Activated B cell treated with CpG ODN at 0.5 μM for 24 hours (primary cell): ENCODE data around the gene SCAI. TPM values are rescaled to one million over a fixed set of nuclear protein-coding genes. Genes with fewer than 3 reads are reported as not detected.
"Not testable (repeated sequence)": the region's sequence is repeated elsewhere in the genome, so short reads cannot be mapped to it uniquely, and the experiment has no call there.

ENCODE experiments used
- ATAC-seq: fragments of 200-7000 bp; cut with Tn5 transposase; one replicate; pipeline ENCODE4 v1.10.0; 2021; ENCODE audit warnings: low read depth, mild to moderate bottlenecking, moderate library complexity
- CTCF ChIA-PET: fragments of 350-600 bp; sonication (Branson Sonifier 250); formaldehyde crosslinking; loops from one replicate; lab custom pipeline; 2021; ENCODE audit warnings: antibody characterized with exemption; lab: Charles Lee
- POLR2A ChIA-PET: fragments of 350-600 bp; sonication (Branson Sonifier 250); formaldehyde crosslinking; loops from one replicate; lab custom pipeline; 2021; ENCODE audit warnings: antibody characterized with exemption; lab: Charles Lee
- DNase-seq: peaks from one replicate; pipeline ENCODE4 v3.0.0; 2022
- H3K27ac Mint-ChIP-seq: one replicate; pipeline ENCODE4 v1.8.0; 2020; ENCODE audit warnings: mixed read lengths
- H3K27me3 Mint-ChIP-seq: one replicate; pipeline ENCODE4 v1.8.0; 2021; ENCODE audit warnings: mixed read lengths
- H3K36me3 Mint-ChIP-seq: one replicate; pipeline ENCODE4 v1.8.0; 2021; ENCODE audit warnings: low read depth, mixed read lengths
- H3K4me1 Mint-ChIP-seq: one replicate; pipeline ENCODE4 v1.8.0; 2021; ENCODE audit warnings: mixed read lengths
- H3K4me3 Mint-ChIP-seq: one replicate; pipeline ENCODE4 v1.8.0; 2020; ENCODE audit warnings: mild to moderate bottlenecking, mixed read lengths
- H3K9me3 Mint-ChIP-seq: one replicate; pipeline ENCODE4 v1.8.0; 2020; ENCODE audit warnings: mixed read lengths
- intact Hi-C: fragments of 100-400 bp; cut with micrococcal nuclease; formaldehyde crosslinking; loops from one replicate; pipeline ENCODE4 v1.15.1; 2024
- total RNA-seq: library from RNA; stranded (reverse); gene quantifications from 2 replicates; pipeline ENCODE4 v1.2.3, GENCODE V29; 2022
- TF ChIP-seq, protein P1 (sequence below): fragments of 200-600 bp; IDR thresholded peaks from one replicate; pipeline ENCODE4 v1.8.0; 2022; ENCODE audit warnings: antibody characterized with exemption, mild to moderate bottlenecking

SCAI gene
- total RNA-seq, 1 donor from 2014 or later = 11.7 TPM

DNA sequence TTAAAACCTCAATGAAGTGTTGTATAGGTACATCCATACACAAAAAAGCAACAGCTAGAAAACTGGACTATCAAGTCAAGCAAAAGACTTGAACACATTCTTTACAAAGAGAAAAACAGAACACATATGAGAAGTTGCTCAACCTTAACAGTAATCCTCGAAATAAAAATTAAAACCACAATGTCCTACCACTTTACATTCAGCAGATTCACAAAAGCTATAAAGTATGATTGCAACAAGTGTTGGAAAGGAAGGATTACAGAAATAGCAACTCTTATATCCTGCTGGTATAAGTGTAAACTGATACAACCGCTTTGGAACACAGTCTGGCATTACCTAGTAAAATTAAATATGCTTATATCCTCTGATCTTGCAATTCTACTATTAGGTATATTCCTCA is 173.9 kb downstream of the SCAI start:
- Mint-ChIP-seq H3K4me1 (peaks cover 14% of the 10 kb centered on the region), H3K27me3 (no peaks in the 10 kb centered on the region), H3K27ac (no peak overlapping the region), H3K36me3 (peaks cover 50% of the 10 kb centered on the region), H3K4me3 (no peak overlapping the region), H3K9me3 (no peaks in the 10 kb centered on the region)
- intact Hi-C loops = no loop called here
- TF ChIP-seq, protein P1, sequence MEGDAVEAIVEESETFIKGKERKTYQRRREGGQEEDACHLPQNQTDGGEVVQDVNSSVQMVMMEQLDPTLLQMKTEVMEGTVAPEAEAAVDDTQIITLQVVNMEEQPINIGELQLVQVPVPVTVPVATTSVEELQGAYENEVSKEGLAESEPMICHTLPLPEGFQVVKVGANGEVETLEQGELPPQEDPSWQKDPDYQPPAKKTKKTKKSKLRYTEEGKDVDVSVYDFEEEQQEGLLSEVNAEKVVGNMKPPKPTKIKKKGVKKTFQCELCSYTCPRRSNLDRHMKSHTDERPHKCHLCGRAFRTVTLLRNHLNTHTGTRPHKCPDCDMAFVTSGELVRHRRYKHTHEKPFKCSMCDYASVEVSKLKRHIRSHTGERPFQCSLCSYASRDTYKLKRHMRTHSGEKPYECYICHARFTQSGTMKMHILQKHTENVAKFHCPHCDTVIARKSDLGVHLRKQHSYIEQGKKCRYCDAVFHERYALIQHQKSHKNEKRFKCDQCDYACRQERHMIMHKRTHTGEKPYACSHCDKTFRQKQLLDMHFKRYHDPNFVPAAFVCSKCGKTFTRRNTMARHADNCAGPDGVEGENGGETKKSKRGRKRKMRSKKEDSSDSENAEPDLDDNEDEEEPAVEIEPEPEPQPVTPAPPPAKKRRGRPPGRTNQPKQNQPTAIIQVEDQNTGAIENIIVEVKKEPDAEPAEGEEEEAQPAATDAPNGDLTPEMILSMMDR = no peak
- ATAC-seq (no peak), DNase-seq (no peak)
- POLR2A ChIA-PET = no interaction called here
- CTCF ChIA-PET = no interaction called here

DNA sequence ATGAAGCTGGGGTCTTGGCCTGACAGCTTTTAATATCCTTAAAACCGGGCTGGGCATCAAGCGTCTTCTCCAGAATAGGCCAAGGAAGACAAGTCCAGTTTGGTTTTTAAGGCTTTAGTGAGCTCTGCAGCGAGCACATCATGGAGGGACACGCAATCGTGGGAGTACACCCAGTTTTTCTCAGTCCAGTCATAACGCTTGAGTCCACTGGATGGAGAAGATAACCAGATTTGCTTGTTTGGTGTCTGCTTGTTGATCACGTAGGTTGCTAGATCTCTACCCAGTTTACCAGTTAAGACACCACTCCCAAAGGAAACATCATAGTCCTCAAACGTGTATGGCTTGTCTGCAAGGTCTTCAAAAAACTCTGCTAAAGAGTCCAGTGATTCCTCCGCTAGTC is 175.1 kb downstream of the SCAI start:
- no peaks in the 10 kb centered on the region for H3K9me3 Mint-ChIP-seq
- no peak overlapping the region for H3K27ac Mint-ChIP-seq
- intact Hi-C loops = no loop called here
- ATAC-seq = no peak
- ChIA-PET CTCF (no interaction called here), POLR2A (no interaction called here)
- peaks cover 43% of the 10 kb centered on the region for H3K36me3 Mint-ChIP-seq
- peaks cover 22% of the 10 kb centered on the region for H3K4me1 Mint-ChIP-seq
- TF ChIP-seq, protein P1 = no peak
- DNase-seq = no peak
- H3K4me3 Mint-ChIP-seq = no peak overlapping the region
- no peaks in the 10 kb centered on the region for H3K27me3 Mint-ChIP-seq

DNA sequence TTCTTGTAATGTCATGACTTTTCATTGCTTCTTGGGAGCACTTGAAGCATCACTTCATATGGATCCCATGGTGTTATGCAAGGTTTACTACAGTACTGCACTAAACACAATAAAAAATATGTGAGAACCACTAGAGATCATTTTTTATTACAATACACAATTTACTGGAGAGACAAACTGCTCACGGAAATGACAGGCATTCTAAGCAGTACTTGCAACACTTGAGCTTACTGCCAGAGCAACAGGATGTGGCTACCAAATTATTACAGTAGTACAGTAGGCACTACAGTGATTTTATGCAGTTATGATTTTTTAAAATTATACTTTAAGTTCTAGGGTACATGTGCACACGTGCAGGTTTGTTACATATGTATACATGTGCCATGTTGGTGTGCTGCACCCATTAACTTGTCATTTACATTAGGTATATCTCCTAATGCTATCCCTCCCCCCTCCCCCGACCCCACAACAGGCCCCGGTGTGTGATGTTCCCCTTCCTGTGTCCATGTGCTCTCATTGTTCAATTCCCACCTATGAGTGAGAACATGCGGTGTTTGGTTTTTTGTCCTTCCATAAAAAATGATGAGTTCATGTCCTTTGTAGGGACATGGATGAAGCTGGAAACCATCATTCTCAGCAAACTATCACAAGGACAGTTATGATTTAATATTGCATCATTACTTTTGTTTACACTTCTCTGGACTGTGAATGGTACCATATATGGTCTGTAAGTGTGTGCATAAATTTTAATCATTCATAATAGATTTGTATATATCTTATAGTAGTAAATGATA is 177.4 kb downstream of the SCAI start:
- CTCF ChIA-PET, intact Hi-C loops, DNase-seq, H3K9me3 Mint-ChIP-seq, H3K27ac Mint-ChIP-seq, ATAC-seq, H3K4me3 Mint-ChIP-seq, H3K27me3 Mint-ChIP-seq: not testable (repeated sequence)
- H3K4me1 Mint-ChIP-seq = peaks cover 22% of the 10 kb centered on the region
- POLR2A ChIA-PET = interaction anchor here (0.6 to 1.2 kb wide), 2 partner anchors 24 to 165 kb away, joined by 3 read pairs; no protein-coding TSS in a partner anchor
- peaks cover 29% of the 10 kb centered on the region for H3K36me3 Mint-ChIP-seq

DNA sequence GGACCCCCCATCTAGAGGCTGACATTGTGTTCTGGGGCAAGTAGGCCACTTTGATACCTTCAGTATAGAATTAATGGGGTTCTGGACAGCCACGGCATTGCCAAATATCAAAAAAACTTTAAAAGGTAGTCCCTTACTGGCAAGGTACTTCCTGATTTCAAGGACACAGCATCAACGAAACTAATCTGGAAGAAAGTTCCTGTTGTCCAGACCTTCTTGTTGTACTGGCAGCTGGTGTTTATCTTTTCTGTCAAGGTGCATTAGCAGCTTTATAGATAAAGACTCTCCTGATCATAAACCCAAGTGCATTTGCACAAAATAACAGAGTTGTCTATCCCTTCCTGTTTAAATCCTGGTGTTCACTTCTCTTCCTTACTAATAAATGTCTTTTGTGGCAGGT is 178.7 kb downstream of the SCAI start:
- no peak for DNase-seq
- no peak for ATAC-seq
- ChIA-PET POLR2A (interaction anchor here (0.7 to 1.2 kb wide), 2 partner anchors 23 to 95 kb away, joined by 3 read pairs; no protein-coding TSS in a partner anchor), CTCF (no interaction called here)
- TF ChIP-seq, protein P1 = no peak
- H3K4me3 Mint-ChIP-seq = no peak overlapping the region
- H3K9me3 Mint-ChIP-seq = no peaks in the 10 kb centered on the region
- H3K36me3 Mint-ChIP-seq = peaks cover 22% of the 10 kb centered on the region
- no peaks in the 10 kb centered on the region for H3K27me3 Mint-ChIP-seq
- H3K4me1 Mint-ChIP-seq = peaks cover 22% of the 10 kb centered on the region
- intact Hi-C loops = no loop called here
- no peak overlapping the region for H3K27ac Mint-ChIP-seq

DNA sequence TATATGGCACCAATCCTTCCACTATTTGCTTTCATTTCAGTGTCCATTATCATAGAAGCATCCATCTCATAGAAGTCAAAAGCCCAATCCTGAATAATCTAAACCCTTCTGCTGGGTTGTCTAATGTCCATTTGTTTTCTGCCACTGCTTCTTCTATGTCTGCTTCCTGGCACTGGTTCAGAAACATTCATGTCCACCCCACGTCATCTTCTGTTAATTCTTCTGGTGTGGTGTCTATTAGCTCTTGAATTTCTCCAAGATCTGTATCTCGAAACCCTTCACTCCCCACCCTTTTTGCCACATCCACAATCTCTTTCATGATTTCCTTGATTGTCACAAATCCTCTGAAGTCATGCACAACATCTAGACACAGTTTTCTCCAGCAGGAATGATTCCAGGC is 179.3 kb downstream of the SCAI start:
- H3K27me3 Mint-ChIP-seq = no peaks in the 10 kb centered on the region
- H3K36me3 Mint-ChIP-seq = peaks cover 21% of the 10 kb centered on the region
- no peak overlapping the region for H3K27ac Mint-ChIP-seq
- H3K9me3 Mint-ChIP-seq = no peaks in the 10 kb centered on the region
- intact Hi-C loops = no loop called here
- H3K4me3 Mint-ChIP-seq = no peak overlapping the region
- DNase-seq (no peak), ATAC-seq (no peak)
- ChIA-PET CTCF (no interaction called here), POLR2A (interaction anchor here (0.7 kb wide), 1 partner anchor 94 kb away, joined by 3 read pairs; no protein-coding TSS in a partner anchor)
- H3K4me1 Mint-ChIP-seq = peaks cover 22% of the 10 kb centered on the region
- TF ChIP-seq, protein P1 = no peak
